GM19351 (cell line): ENCODE results near the gene SHD.

Source experiments
- ATAC-seq: cut with Tn5 transposase; IDR thresholded peaks from one replicate; pipeline ENCODE4 v1.9.1; 2021; ENCODE audit warnings: mild to moderate bottlenecking, moderate library complexity; ENCODE audit not compliant: unreplicated experiment

Gene SHD

GRCh38 chr19:4295972-4296771 is 17.1 kb downstream of the SHD start:
- no peak for ATAC-seq

GRCh38 chr19:4297901-4298809 is 19.1 kb downstream of the SHD start:
- ATAC-seq = no peak

- no peak for ATAC-seq
Measured at GRCh38 chr19:4298810-4299550, 19.9 kb downstream of the SHD start.

- ATAC-seq = no peak
Measured at GRCh38 chr19:4300589-4300988, 21.5 kb downstream of the SHD start.

- ATAC-seq = no peak
Measured at GRCh38 chr19:4301590-4302242, 22.6 kb downstream of the SHD start.

- ATAC-seq = no peak
Measured at GRCh38 chr19:4302243-4302640, 23.2 kb downstream of the SHD start, which contains the start of gene TMIGD2. TMIGD2 (minus strand) TSS chr19:4302389; CDS start chr19:4302385, 4 bp downstream.

GRCh38 chr19:4303819-4304537 is 24.9 kb downstream of the SHD start:
- ATAC-seq = no peak

- ATAC-seq = no peak
Measured at GRCh38 chr19:4304538-4305256, 25.6 kb downstream of the SHD start, which contains the start of gene FSD1. FSD1 (plus strand) TSS chr19:4304598; CDS start chr19:4304747, 149 bp downstream.

GRCh38 chr19:4305257-4305612 is 26.2 kb downstream of the SHD start:
- no peak for ATAC-seq

- ATAC-seq = no peak
Measured at GRCh38 chr19:4305659-4306058, 26.6 kb downstream of the SHD start.

- no peak for ATAC-seq
Measured at GRCh38 chr19:4310247-4311121, 31.4 kb downstream of the SHD start.

GRCh38 chr19:4313847-4314490 is 34.9 kb downstream of the SHD start:
- no peak for ATAC-seq

GRCh38 chr19:4316956-4317355 is 37.9 kb downstream of the SHD start:
- ATAC-seq = no peak

GRCh38 chr19:4318460-4318859 is 39.4 kb downstream of the SHD start:
- no peak for ATAC-seq

- no peak for ATAC-seq
Measured at GRCh38 chr19:4319067-4319718, 40.1 kb downstream of the SHD start.

GRCh38 chr19:4320419-4320818 is 41.4 kb downstream of the SHD start:
- ATAC-seq = no peak

- no peak for ATAC-seq
Measured at GRCh38 chr19:4322942-4323665, 44.0 kb downstream of the SHD start.
